GM19240 (cell line): ENCODE data around the gene COPS7A.

Experiments
- DNase-seq: peaks from one replicate; pipeline ENCODE4 v3.0.0; 2011; ENCODE audit warnings: low spot score; ENCODE audit not compliant: insufficient read length

Gene COPS7A

GRCh38 chr12:6723607-6724408 is at the start of gene COPS7A:
Gene COPS7A, plus strand, starts transcription at chr12:6724046. Its CDS starts 611 bp downstream, at chr12:6724657.
- peak; percentile 97 for DNase-seq

GRCh38 chr12:6676962-6677361 is 46.9 kb upstream of the COPS7A start:
- no peak for DNase-seq

- DNase-seq, result no peak
Observed at GRCh38 chr12:6684609-6685008, 39.2 kb upstream of the COPS7A start.

DNA sequence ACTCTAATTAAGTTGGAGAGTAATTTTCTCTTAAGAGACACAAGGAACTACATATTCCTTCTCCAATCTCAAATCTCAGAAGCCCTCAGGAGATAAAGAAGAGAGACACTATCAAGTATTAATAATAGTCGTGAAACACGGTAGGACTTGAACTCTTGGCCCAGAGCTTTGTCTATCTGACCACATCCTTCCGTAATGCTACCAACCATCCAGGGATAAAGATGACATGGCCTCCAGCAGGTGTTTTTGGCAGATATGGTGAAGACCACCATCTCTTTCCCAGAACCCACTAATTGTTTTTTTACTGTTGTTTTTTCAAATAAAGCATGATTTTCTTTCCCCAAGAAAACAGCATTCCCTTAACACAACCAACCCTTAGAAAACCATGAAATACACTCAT is 38.0 kb upstream of the COPS7A start:
- DNase-seq, result no peak

DNA sequence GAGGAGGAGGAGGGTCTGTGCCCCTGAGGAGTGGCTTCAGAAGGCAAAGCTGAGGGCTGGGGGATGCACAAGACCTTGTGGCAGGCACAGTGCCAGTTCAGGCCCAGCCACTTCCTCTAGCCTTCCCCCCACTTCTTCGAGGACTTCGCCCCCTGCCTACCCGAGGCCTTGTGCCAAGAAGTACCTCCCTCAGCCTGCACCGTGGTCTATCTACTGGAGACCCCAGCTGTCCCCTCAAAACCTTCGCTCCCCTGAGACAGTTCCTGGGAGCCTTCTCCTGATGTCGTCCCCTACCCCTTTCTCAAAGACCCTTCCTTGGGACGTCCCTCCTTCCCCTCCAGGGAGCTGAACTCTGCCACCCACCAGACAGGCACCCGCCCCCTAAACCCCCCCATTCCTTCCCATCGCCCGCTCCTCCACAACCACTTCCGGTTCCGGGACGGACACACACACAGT is 35.3 kb upstream of the COPS7A start:
- no peak for DNase-seq

GRCh38 chr12:6688999-6689882 is 34.6 kb upstream of the COPS7A start, which contains the start of gene ZNF384:
Gene ZNF384, minus strand, starts transcription at chr12:6689375. Its CDS starts 9,855 bp downstream, at chr12:6679520.
- peak; percentile 99 for DNase-seq

- DNase-seq, result no peak
Observed at GRCh38 chr12:6691473-6691872, 32.4 kb upstream of the COPS7A start.

DNA sequence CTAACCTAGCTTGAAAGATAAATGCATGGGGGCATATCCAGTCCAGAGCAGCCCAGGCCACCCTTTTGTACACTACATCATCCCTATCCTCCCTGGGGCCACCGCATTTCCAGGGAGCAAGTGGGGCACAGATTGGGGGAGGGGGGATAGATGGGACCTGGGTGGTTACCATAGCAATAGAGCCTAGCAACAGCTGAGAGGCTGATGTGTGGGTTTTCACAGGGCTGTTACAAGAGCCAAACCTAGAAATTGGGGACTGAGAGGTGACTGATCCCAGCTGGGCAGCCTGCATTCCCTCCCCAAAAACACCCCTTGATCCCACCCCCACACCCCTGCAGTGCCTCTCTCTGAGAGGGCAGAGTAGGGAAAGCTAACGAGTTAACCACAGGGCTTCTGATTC is 31.0 kb upstream of the COPS7A start:
- no peak for DNase-seq

- DNase-seq, result no peak
Observed at GRCh38 chr12:6693832-6694355, 30.0 kb upstream of the COPS7A start.

GRCh38 chr12:6694701-6695100 is 29.1 kb upstream of the COPS7A start:
- DNase-seq, result no peak

- DNase-seq, result no peak
Observed at GRCh38 chr12:6695313-6696045, 28.4 kb upstream of the COPS7A start.

GRCh38 chr12:6696690-6697583 is 26.9 kb upstream of the COPS7A start:
- DNase-seq, result no peak

DNA sequence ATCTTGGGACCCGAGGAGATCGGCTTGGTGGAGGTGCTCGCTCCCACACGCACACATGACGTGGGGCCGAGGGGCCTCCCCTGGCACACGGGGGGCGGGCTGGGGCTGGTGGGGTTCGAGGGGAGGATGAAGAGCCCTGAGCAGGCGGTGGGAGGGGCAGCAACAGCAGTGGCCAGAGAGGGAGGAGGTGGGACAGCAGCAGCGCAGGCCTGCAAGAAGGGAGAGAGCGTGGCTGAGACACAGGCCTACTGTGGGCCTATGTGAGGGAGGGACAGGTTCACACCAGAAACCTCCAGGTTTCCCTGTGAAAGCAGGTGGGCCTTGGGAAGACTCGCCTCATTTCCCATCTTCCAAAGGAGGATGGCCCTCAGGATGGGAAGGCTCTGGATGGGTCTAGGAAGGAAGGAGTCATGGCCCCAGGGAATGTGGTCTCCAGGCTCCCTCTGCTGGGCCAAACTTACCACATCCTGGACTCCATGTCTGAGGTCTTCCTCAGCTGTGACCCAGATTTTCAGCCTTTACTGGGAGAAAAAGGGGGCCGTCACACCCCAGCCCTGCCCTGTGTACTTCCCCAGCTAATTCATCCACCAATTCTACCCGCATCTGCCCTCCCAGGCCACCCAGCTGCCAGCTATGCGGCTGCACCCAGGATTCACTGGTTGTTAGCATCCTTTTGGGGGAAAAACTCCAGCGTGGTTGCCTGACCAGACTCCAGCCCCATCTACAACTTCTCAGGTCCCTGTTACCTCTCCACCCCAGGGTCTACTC is 26.1 kb upstream of the COPS7A start:
- no peak for DNase-seq

GRCh38 chr12:6698352-6699046 is 25.3 kb upstream of the COPS7A start:
- DNase-seq, result no peak

DNA sequence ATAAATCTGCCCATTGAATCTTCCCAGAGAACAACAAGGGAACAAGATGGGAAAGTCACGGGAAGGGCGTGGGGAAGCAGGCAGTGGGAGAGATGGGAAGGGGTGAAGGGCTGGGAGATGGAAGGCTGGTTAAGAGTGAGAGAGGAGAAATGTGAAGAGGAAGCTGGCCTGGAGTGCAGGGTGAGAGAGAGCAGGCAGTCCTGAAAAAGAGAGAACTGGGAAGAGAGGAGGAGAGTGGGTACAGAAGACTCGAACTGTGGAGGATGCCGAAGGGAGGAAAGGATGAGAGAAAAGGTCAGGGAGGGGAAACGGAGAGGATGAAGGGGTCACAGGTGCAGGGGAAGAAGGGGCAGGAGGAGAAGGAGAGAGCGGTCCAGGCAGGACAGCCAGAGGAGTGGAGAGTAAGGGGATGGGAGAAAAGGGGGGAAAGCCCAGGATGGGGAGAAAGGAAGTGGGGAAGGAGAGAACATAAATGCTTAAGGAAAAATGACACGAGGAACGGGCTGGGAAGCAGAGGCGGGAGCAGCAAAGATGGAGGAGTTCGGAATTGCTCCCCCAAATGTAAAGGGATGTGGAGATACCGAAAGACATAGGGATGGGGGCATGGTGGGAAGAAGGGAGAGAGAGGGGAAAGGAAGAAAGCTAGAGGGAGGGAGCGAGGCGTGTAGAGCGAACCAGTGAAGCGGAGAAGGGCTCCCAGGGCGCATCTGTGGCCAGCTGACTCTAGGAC is 24.4 kb upstream of the COPS7A start:
- no peak for DNase-seq

- no peak for DNase-seq
Observed at GRCh38 chr12:6699989-6700645, 23.7 kb upstream of the COPS7A start.

GRCh38 chr12:6700646-6701051 is 23.2 kb upstream of the COPS7A start, which contains the start of gene PIANP:
Gene PIANP, minus strand, starts transcription at chr12:6700815. Its CDS starts 2,754 bp downstream, at chr12:6698061.
- DNase-seq, result no peak
